Suprapubic skin (tissue), 4 donors: ENCODE results near the gene BDNF. TPM values are rescaled to one million over a fixed set of nuclear protein-coding genes. Genes with fewer than 3 reads are reported as not detected.

Experiments used
- DNase-seq, 2 donors: peaks; one replicate each; pipeline ENCODE4 v3.0.0-alpha.2; 2019; ENCODE audit warnings: low spot score in 2 of 2
- H3K27ac ChIP-seq: fragments of 200-600 bp; sonication (generic); one replicate; pipeline ENCODE4 v1.5.1; 2019
- H3K27me3 ChIP-seq: fragments of 200-600 bp; sonication (generic); one replicate; pipeline ENCODE4 v1.5.1; 2019
- H3K36me3 ChIP-seq: fragments of 200-600 bp; sonication (generic); one replicate; pipeline ENCODE4 v1.5.1; 2019
- H3K4me1 ChIP-seq: fragments of 200-600 bp; sonication (generic); one replicate; pipeline ENCODE4 v1.5.1; 2019
- H3K4me3 ChIP-seq: fragments of 200-600 bp; sonication (generic); one replicate; pipeline ENCODE4 v1.5.1; 2019; ENCODE audit warnings: mild to moderate bottlenecking
- H3K9me3 ChIP-seq: fragments of 200-600 bp; sonication (generic); one replicate; pipeline ENCODE4 v1.5.1; 2019
- CTCF ChIP-seq, 2 donors: fragments of 200-600 bp in 1 of 2; fragments of 450-650 bp in 1 of 2; sonication (generic) in 1 of 2; IDR thresholded peaks; one replicate each; pipeline ENCODE4 v1.5.1; 2016 to 2019; ENCODE audit warnings: antibody characterized with exemption in 2 of 2, mild to moderate bottlenecking in 1 of 2, moderate library complexity in 1 of 2
- EP300 ChIP-seq: sonication (generic); formaldehyde crosslinking; IDR thresholded peaks from one replicate; pipeline ENCODE4 v1.6.1; 2017; ENCODE audit warnings: antibody characterized with exemption
- POLR2A ChIP-seq, 2 donors: fragments of 450-650 bp; IDR thresholded peaks; one replicate each; pipeline ENCODE4 v1.6.1; 2017; ENCODE audit warnings: antibody characterized with exemption in 2 of 2, mild to moderate bottlenecking in 2 of 2, moderate library complexity in 2 of 2
- POLR2AphosphoS5 ChIP-seq, 3 donors: sonication (generic); formaldehyde crosslinking; IDR thresholded peaks; one replicate each; pipeline ENCODE4 v1.6.1; 2017; ENCODE audit warnings: antibody characterized with exemption in 3 of 3
- WGBS: methylation state at CpG from one replicate; pipeline ENCODE4 v1.1.5; 2018; 5-methylcytosine and 5-hydroxymethylcytosine counted together
- total RNA-seq, 4 donors: library from RNA; depleted of rRNA; stranded (reverse); fragments of >200 nt; gene quantifications; one replicate each; pipeline ENCODE4 v1.1.0, GENCODE V29; 2016

BDNF gene
- total RNA-seq, 4 donors from 2014 or later = 0.17 to 2.0 (median 0.54) TPM

- H3K27ac ChIP-seq = no peak overlapping the region
- H3K36me3 ChIP-seq = no peaks in the 10 kb centered on the region
- WGBS = 92% methylated on average over 1 of the region's 1 CpG
- H3K4me1 ChIP-seq = no peaks in the 10 kb centered on the region
- no peak for DNase-seq
- no peaks in the 10 kb centered on the region for H3K9me3 ChIP-seq
- no peak overlapping the region for H3K4me3 ChIP-seq
- H3K27me3 ChIP-seq = no peaks in the 10 kb centered on the region
- TF ChIP-seq POLR2A (IDR thresholded peaks at IDR 0.05) (no peak), POLR2AphosphoS5 (IDR thresholded peaks at IDR 0.05) (no peak), CTCF (IDR thresholded peaks at IDR 0.05) (no peak), EP300 (no peak)
These were observed 74.8 kb downstream of the BDNF start for GRCh38 chr11:27625347-27625912.

GRCh38 chr11:27623945-27624523 is 76.2 kb downstream of the BDNF start:
- no peak for DNase-seq
- Histone ChIP-seq H3K36me3 (no peaks in the 10 kb centered on the region), H3K27ac (no peak overlapping the region), H3K4me1 (no peaks in the 10 kb centered on the region), H3K27me3 (no peaks in the 10 kb centered on the region), H3K4me3 (no peak overlapping the region), H3K9me3 (no peaks in the 10 kb centered on the region)
- TF ChIP-seq EP300 (no peak), POLR2AphosphoS5 (IDR thresholded peaks at IDR 0.05) (no peak), POLR2A (IDR thresholded peaks at IDR 0.05) (no peak), CTCF (IDR thresholded peaks at IDR 0.05) (no peak)
- WGBS = 88% methylated on average over 5 of the region's 5 CpGs

GRCh38 chr11:27622541-27623300 is 77.5 kb downstream of the BDNF start:
- H3K9me3 ChIP-seq = no peaks in the 10 kb centered on the region
- 58% methylated on average over 6 of the region's 6 CpGs for WGBS
- H3K27me3 ChIP-seq = no peaks in the 10 kb centered on the region

GRCh38 chr11:27621405-27622161 is 78.7 kb downstream of the BDNF start:
- H3K4me1 ChIP-seq = no peaks in the 10 kb centered on the region
- no peak for TF ChIP-seq POLR2AphosphoS5 (IDR thresholded peaks at IDR 0.05)
- TF ChIP-seq EP300 = no peak
- no peak overlapping the region for H3K4me3 ChIP-seq
- WGBS = 75% methylated on average over 4 of the region's 4 CpGs
- no peaks in the 10 kb centered on the region for H3K27me3 ChIP-seq
- DNase-seq = no peak
- no peak overlapping the region for H3K27ac ChIP-seq
- no peaks in the 10 kb centered on the region for H3K9me3 ChIP-seq
- no peaks in the 10 kb centered on the region for H3K36me3 ChIP-seq

More at GRCh38 chr11:27622541-27623300, 77.5 kb downstream of the BDNF start:
- DNase-seq = no peak
- Histone ChIP-seq H3K4me3 (no peak overlapping the region), H3K36me3 (no peaks in the 10 kb centered on the region), H3K27ac (no peak overlapping the region), H3K4me1 (no peaks in the 10 kb centered on the region)
- no peak for TF ChIP-seq EP300
- no peak for TF ChIP-seq POLR2A (IDR thresholded peaks at IDR 0.05)
- no peak for TF ChIP-seq CTCF (IDR thresholded peaks at IDR 0.05)

GRCh38 chr11:27619763-27620335 is 80.4 kb downstream of the BDNF start:
- Histone ChIP-seq H3K4me1 (no peaks in the 10 kb centered on the region), H3K4me3 (no peak overlapping the region), H3K27ac (no peak overlapping the region), H3K36me3 (no peaks in the 10 kb centered on the region), H3K9me3 (no peaks in the 10 kb centered on the region), H3K27me3 (no peaks in the 10 kb centered on the region)
- TF ChIP-seq CTCF (IDR thresholded peaks at IDR 0.05) (no peak), POLR2AphosphoS5 (IDR thresholded peaks at IDR 0.05) (no peak), POLR2A (IDR thresholded peaks at IDR 0.05) (no peak), EP300 (no peak)
- 76% methylated on average over 2 of the region's 2 CpGs for WGBS
- DNase-seq = no peak
